GM12891 (cell line): Measurements from ENCODE around the gene SUMF1.
A peak's percentile ranks its signal among the peaks of the same experiment; 100 is the strongest.

Experiments
- POLR2A ChIP-seq: IDR thresholded peaks from 2 replicates; pipeline ENCODE4 v1.6.1; 2011; ENCODE audit warnings: low read depth, low read length, control low read depth
- POLR2AphosphoS5 ChIP-seq: IDR thresholded peaks from 2 replicates; pipeline ENCODE4 v1.6.1; 2011; ENCODE audit warnings: low read depth, low read length, control low read depth
- SPI1 ChIP-seq: IDR thresholded peaks from 2 replicates; pipeline ENCODE4 v1.6.1; 2011; ENCODE audit warnings: low read depth, low read length, control low read depth
- TAF1 ChIP-seq: IDR thresholded peaks from 2 replicates; pipeline ENCODE4 v1.6.1; 2011; ENCODE audit warnings: low read depth, low read length, control low read depth

DNA sequence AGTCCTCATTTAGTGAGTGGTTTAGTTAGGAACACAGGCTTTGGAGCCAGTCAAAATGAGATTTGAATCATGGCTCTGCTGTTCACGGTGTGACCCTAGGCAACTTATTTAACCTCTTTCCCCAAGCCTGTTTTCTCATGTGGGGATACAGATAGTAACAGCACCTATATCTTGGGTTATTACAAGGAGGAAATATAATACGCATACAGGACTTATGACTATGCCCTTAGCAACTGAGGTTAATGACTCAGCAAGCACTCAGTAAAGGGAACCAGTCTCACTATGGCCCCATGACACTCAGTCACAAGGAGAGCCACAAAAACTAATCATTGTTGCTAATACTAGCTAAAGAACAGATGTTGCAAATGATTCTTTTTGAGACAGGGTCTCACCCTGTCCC is 45.9 kb downstream of the SUMF1 start:
- no peak for TF ChIP-seq POLR2AphosphoS5
- no peak for TF ChIP-seq POLR2A
- TF ChIP-seq SPI1, result 0 out of 2 replicates have a peak, but pooled peaks have one; percentile 15
- no peak for TF ChIP-seq TAF1
